Mammary epithelial cell (primary cell): ENCODE measurements around the gene CNGA1.

ENCODE experiments used
- EZH2 ChIP-seq: IDR thresholded peaks from 2 replicates; pipeline ENCODE4 v1.6.1; 2012; ENCODE audit warnings: low read length, inconsistent platforms, borderline replicate concordance
- TF ChIP-seq, protein P1 (sequence below), 2 donors: IDR thresholded peaks in 1 of 2; conservative IDR thresholded peaks in 1 of 2; 2 replicates each; pipeline ENCODE4 v1.5.1; 2011 to 2012; ENCODE audit warnings: inconsistent platforms in 2 of 2, low read length in 2 of 2, mild to moderate bottlenecking in 2 of 2, control low read depth in 1 of 2, low read depth in 1 of 2; ENCODE audit not compliant: insufficient read depth in 1 of 2; ENCODE audit errors: extremely low read depth in 1 of 2

DNA sequence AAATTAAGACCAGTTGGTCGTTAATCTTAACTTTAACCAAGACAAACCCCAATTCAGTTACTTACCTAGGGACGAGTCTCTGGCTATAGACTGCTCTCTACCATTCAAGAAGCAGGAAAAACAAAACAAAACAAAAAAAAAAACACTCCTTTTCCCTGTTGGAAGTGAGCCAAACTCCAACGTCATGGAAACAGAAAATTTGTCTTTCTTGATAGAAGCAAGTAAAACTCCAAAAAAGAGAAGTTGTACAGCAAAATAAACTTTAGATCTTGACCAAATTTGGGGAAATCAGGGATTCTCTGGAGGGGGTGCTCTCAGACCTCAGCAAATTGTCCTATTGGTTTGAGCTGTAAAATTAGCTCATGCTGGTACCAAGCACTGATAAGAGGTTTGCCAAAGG is 3.7 kb downstream of the CNGA1 start:
- no peak for TF ChIP-seq EZH2
- TF ChIP-seq, protein P1, sequence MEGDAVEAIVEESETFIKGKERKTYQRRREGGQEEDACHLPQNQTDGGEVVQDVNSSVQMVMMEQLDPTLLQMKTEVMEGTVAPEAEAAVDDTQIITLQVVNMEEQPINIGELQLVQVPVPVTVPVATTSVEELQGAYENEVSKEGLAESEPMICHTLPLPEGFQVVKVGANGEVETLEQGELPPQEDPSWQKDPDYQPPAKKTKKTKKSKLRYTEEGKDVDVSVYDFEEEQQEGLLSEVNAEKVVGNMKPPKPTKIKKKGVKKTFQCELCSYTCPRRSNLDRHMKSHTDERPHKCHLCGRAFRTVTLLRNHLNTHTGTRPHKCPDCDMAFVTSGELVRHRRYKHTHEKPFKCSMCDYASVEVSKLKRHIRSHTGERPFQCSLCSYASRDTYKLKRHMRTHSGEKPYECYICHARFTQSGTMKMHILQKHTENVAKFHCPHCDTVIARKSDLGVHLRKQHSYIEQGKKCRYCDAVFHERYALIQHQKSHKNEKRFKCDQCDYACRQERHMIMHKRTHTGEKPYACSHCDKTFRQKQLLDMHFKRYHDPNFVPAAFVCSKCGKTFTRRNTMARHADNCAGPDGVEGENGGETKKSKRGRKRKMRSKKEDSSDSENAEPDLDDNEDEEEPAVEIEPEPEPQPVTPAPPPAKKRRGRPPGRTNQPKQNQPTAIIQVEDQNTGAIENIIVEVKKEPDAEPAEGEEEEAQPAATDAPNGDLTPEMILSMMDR (conservative IDR thresholded peaks at IDR 0.05 in 1 of 2, IDR thresholded peaks at IDR 0.05 in 1 of 2; ENCODE audit: extremely low read depth in 1 of 2, insufficient read depth in 1 of 2, low read depth in 1 of 2, low read length in 2 of 2): no peak
